ENCODE results near the gene HMGN4. TPM values are rescaled to one million over a fixed set of nuclear protein-coding genes. Genes with fewer than 3 reads are reported as not detected.
A peak's percentile ranks its signal among the peaks of the same experiment; 100 is the strongest.

Gene HMGN4
- total and polyA plus RNA-seq, 9 of the 15 experiments (the other 6 are each of a cell fraction or from before 2014, with no cell fraction given): 35.4 to 134 (median 94.1) TPM

DNA sequence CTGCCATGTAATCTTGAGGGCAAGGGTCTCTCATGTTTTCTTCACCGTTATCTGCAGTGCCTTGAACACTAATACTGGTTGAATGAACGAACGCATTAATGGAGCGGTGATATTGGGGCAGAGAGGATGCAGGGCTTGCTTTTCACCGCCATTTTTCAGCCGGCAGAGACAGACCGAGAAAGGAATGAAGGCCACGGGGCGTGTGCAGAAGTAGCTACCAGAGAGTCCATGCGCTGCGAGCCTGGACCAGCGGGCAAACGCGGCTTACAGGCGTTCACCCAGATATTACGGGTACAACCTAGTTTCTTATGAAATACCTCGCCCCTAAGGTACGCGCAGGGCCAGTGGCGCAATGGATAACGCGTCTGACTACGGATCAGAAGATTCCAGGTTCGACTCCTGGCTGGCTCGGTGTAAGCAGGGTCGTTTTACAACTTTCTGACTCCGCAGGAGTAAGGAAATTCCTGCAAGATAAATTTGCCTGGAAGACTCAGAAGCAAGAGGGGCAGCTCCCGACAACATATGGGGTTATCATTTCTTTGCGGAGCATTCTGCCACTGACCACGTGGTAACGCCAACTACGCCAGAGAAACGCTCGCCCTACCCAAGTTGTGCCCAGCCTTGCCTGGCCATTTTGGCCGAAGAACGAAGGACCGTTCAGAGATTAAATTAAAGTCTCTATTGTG is 863 bp upstream of the HMGN4 start (continued):
- TF ChIP-seq PHF20 (IDR thresholded peaks at IDR 0.05; ENCODE audit: partially characterized antibody) (peak; percentile 67), ZNF764 (CRISPR knock-in tag; IDR thresholded peaks at IDR 0.05; ENCODE audit: low read depth) (peak; percentile 87), NCOA6 (IDR thresholded peaks at IDR 0.05) (no peak), ZNF696 (CRISPR knock-in tag; conservative IDR thresholded peaks at IDR 0.05) (no peak), JUND (IDR thresholded peaks at IDR 0.05; ENCODE audit: borderline replicate concordance, low read depth, low read length) (peak; percentile 81), JUND (tag; IDR thresholded peaks at IDR 0.05; ENCODE audit: borderline replicate concordance, low read depth, low read length) (peak; percentile 75; the same call in 2 of the 3 replicates), RB1 (IDR thresholded peaks at IDR 0.05; ENCODE audit: low read depth) (peak; percentile 85), RBM34 (IDR thresholded peaks at IDR 0.05; ENCODE audit: borderline replicate concordance, insufficient read depth, low read length) (no peak), XRCC3 (IDR thresholded peaks at IDR 0.05) (no peak), ZKSCAN1 (IDR thresholded peaks at IDR 0.05; ENCODE audit: low read depth, low read length) (peak; percentile 74), TAF9B (IDR thresholded peaks at IDR 0.05; ENCODE audit: partially characterized antibody) (no peak), ATF7 (IDR thresholded peaks at IDR 0.05) (peak; percentile 89), FOXA3 (CRISPR knock-in tag; conservative IDR thresholded peaks at IDR 0.05 in 1 of 2, IDR thresholded peaks at IDR 0.05 in 1 of 2) (no peak), SMAD4 (CRISPR knock-in tag; conservative IDR thresholded peaks at IDR 0.05) (peak; percentile 29; the same call in 1 of the 2 replicates), RFX7 (CRISPR knock-in tag; IDR thresholded peaks at IDR 0.05) (peak; percentile 13; the same call in 1 of the 2 replicates), PHF8 (IDR thresholded peaks at IDR 0.05; ENCODE audit: borderline replicate concordance, low read length) (peak; percentile 39), ZNF23 (CRISPR knock-in tag; IDR thresholded peaks at IDR 0.05) (no peak)
- TF ChIP-seq, protein P1, sequence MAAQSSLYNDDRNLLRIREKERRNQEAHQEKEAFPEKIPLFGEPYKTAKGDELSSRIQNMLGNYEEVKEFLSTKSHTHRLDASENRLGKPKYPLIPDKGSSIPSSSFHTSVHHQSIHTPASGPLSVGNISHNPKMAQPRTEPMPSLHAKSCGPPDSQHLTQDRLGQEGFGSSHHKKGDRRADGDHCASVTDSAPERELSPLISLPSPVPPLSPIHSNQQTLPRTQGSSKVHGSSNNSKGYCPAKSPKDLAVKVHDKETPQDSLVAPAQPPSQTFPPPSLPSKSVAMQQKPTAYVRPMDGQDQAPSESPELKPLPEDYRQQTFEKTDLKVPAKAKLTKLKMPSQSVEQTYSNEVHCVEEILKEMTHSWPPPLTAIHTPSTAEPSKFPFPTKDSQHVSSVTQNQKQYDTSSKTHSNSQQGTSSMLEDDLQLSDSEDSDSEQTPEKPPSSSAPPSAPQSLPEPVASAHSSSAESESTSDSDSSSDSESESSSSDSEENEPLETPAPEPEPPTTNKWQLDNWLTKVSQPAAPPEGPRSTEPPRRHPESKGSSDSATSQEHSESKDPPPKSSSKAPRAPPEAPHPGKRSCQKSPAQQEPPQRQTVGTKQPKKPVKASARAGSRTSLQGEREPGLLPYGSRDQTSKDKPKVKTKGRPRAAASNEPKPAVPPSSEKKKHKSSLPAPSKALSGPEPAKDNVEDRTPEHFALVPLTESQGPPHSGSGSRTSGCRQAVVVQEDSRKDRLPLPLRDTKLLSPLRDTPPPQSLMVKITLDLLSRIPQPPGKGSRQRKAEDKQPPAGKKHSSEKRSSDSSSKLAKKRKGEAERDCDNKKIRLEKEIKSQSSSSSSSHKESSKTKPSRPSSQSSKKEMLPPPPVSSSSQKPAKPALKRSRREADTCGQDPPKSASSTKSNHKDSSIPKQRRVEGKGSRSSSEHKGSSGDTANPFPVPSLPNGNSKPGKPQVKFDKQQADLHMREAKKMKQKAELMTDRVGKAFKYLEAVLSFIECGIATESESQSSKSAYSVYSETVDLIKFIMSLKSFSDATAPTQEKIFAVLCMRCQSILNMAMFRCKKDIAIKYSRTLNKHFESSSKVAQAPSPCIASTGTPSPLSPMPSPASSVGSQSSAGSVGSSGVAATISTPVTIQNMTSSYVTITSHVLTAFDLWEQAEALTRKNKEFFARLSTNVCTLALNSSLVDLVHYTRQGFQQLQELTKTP (IDR thresholded peaks at IDR 0.05; ENCODE audit: low read depth in 1 of 2, partially characterized antibody in 2 of 2): peak; percentile 63 to 83
- TF ChIP-seq, protein P2, sequence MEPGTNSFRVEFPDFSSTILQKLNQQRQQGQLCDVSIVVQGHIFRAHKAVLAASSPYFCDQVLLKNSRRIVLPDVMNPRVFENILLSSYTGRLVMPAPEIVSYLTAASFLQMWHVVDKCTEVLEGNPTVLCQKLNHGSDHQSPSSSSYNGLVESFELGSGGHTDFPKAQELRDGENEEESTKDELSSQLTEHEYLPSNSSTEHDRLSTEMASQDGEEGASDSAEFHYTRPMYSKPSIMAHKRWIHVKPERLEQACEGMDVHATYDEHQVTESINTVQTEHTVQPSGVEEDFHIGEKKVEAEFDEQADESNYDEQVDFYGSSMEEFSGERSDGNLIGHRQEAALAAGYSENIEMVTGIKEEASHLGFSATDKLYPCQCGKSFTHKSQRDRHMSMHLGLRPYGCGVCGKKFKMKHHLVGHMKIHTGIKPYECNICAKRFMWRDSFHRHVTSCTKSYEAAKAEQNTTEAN (CRISPR knock-in tag; IDR thresholded peaks at IDR 0.05): peak; percentile 52; the same call in 1 of the 2 replicates
- TF ChIP-seq, protein P3, sequence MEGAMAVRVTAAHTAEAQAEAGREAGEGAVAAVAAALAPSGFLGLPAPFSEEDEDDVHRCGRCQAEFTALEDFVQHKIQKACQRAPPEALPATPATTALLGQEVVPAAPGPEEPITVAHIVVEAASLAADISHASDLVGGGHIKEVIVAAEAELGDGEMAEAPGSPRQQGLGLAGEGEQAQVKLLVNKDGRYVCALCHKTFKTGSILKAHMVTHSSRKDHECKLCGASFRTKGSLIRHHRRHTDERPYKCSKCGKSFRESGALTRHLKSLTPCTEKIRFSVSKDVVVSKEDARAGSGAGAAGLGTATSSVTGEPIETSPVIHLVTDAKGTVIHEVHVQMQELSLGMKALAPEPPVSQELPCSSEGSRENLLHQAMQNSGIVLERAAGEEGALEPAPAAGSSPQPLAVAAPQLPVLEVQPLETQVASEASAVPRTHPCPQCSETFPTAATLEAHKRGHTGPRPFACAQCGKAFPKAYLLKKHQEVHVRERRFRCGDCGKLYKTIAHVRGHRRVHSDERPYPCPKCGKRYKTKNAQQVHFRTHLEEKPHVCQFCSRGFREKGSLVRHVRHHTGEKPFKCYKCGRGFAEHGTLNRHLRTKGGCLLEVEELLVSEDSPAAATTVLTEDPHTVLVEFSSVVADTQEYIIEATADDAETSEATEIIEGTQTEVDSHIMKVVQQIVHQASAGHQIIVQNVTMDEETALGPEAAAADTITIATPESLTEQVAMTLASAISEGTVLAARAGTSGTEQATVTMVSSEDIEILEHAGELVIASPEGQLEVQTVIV (CRISPR knock-in tag; IDR thresholded peaks at IDR 0.05; ENCODE audit: borderline replicate concordance): no peak

Data from K562 (cell line).